Panc1 (cell line): ENCODE results near the gene ARHGEF25. TPM values are rescaled to one million over a fixed set of nuclear protein-coding genes. Genes with fewer than 3 reads are reported as not detected.

ENCODE experiments used
- ATAC-seq: fragments of 200-7000 bp; cut with Tn5 transposase; 2 replicates; pipeline ENCODE4 v1.9.1; 2020; ENCODE audit warnings: mild to moderate bottlenecking, moderate library complexity
- BruUV-seq: library from RNA; stranded (reverse); fragments of 400-500 nt; replicated peaks from 2 replicates; lab custom pipeline; 2021; lab: Mats Ljungman, UMichigan
- CTCF ChIA-PET: fragments of 300-600 bp; sonication (Branson Sonifier 250); formaldehyde crosslinking; loops from one replicate; lab custom pipeline; 2022; ENCODE audit warnings: antibody characterized with exemption; lab: Charles Lee
- POLR2A ChIA-PET: fragments of 300-600 bp; sonication (Branson Sonifier 250); formaldehyde crosslinking; loops from one replicate; lab custom pipeline; 2022; ENCODE audit warnings: antibody characterized with exemption; lab: Charles Lee
- DNase-seq: peaks from one replicate; pipeline ENCODE4 v3.0.0-alpha.2; 2010; ENCODE audit warnings: low read depth, low spot score
- H3K27ac ChIP-seq: 2 replicates; pipeline ENCODE4 v1.5.1; 2011; ENCODE audit warnings: mild to moderate bottlenecking, low read length, inconsistent platforms
- H3K27me3 ChIP-seq: fragments of 200-500 bp; sonication (Bioruptor generic); 2 replicates; pipeline ENCODE4 v1.6.0; 2014; ENCODE audit warnings: low read length, inconsistent platforms; ENCODE audit not compliant: control insufficient read depth, insufficient read depth
- H3K36me3 ChIP-seq: fragments of 200-500 bp; sonication (Bioruptor generic); 2 replicates; pipeline ENCODE4 v1.5.1; 2014; ENCODE audit warnings: inconsistent platforms, mild to moderate bottlenecking, low read length, moderate library complexity; ENCODE audit not compliant: control insufficient read depth, insufficient read depth
- H3K4me1 ChIP-seq: 2 replicates; pipeline ENCODE4 v1.5.1; 2011; ENCODE audit warnings: inconsistent platforms, mild to moderate bottlenecking, low read length, moderate library complexity; ENCODE audit not compliant: control insufficient read depth, insufficient read depth
- H3K4me3 ChIP-seq, 2 experiments: 2 replicates each; pipeline ENCODE4 v1.5.1; 2011 to 2012; ENCODE audit warnings: low read depth in 2 of 2, low read length in 2 of 2, mild to moderate bottlenecking in 2 of 2, inconsistent platforms in 1 of 2, moderate library complexity in 1 of 2
- H3K9me3 ChIP-seq: fragments of 200-500 bp; sonication (Bioruptor generic); 2 replicates; pipeline ENCODE4 v1.5.1; 2014; ENCODE audit warnings: low read depth, mild to moderate bottlenecking, inconsistent platforms, low read length, moderate library complexity; ENCODE audit not compliant: control insufficient read depth, insufficient read depth
- CTCF ChIP-seq: fragments of 450-650 bp; IDR thresholded peaks from 2 replicates; pipeline ENCODE4 v1.5.1; 2017; ENCODE audit warnings: mild to moderate bottlenecking
- POLR2AphosphoS5 ChIP-seq: IDR thresholded peaks from 2 replicates; pipeline ENCODE4 v1.6.1; 2012; ENCODE audit warnings: mild to moderate bottlenecking, low read depth, low read length, moderate library complexity
- REST ChIP-seq, 2 experiments: IDR thresholded peaks; 2 replicates each; pipeline ENCODE4 v1.6.1; 2011 to 2012; ENCODE audit warnings: low read depth in 2 of 2, control low read depth in 1 of 2, low read length in 1 of 2, mild to moderate bottlenecking in 1 of 2, moderate library complexity in 1 of 2; ENCODE audit not compliant: insufficient read depth in 1 of 2
- SIN3A ChIP-seq: IDR thresholded peaks from 2 replicates; pipeline ENCODE4 v1.6.1; 2012; ENCODE audit warnings: low read depth, mild to moderate bottlenecking, low read length, moderate library complexity, borderline replicate concordance; ENCODE audit not compliant: insufficient read depth
- TCF7L2 ChIP-seq: IDR thresholded peaks from 2 replicates; pipeline ENCODE4 v1.6.1; 2011; ENCODE audit warnings: mild to moderate bottlenecking, low read depth, low read length, inconsistent platforms
- in situ Hi-C: cut with HindIII; loops from 2 replicates; pipeline ENCODE4 v1.10.0; 2016; ENCODE audit warnings: low sequenced_read_pairs, low pct_unique_long_range_greater_than_20kb
- intact Hi-C: fragments of 100-400 bp; cut with micrococcal nuclease; formaldehyde crosslinking; loops from one replicate; pipeline ENCODE4 v1.10.0; 2022; ENCODE audit not compliant: unreplicated experiment
- total RNA-seq: library from RNA; stranded (reverse); gene quantifications from one replicate; pipeline ENCODE4 v1.2.1, GENCODE V29; 2021; ENCODE audit not compliant: unreplicated experiment

ARHGEF25 gene
- total RNA-seq, 1 experiment from 2014 or later, result 10.5 TPM

DNA sequence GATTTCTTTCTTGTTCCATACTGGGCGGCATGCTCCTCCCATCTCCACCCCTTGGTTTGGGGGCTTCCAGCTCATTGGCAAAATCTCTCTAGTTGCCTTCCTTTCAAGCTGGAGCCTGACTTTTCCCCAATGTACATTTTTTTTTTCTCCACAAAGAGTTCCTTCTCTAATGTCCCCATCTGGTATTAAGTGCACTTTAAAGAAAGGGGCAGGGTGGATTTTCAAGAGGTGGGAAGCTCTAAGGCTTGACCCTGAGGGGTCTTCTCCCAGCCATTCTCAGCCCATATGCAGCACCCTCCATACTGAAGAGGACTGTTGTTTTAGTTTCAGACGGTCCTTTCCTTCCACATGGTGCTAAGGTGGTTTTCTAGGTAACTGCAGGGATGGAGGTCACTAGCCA, 26.1 kb upstream of the ARHGEF25 start:
- TF ChIP-seq REST (IDR thresholded peaks at IDR 0.05; ENCODE audit: insufficient read depth in 1 of 2, low read depth in 2 of 2, low read length in 1 of 2) (no peak), CTCF (no peak), TCF7L2 (no peak), SIN3A (no peak), POLR2AphosphoS5 (no peak)
- Histone ChIP-seq H3K36me3 (no peaks in the 10 kb centered on the region), H3K9me3 (no peaks in the 10 kb centered on the region), H3K4me3 (no peak overlapping the region), H3K27me3 (no peaks in the 10 kb centered on the region), H3K4me1 (no peaks in the 10 kb centered on the region), H3K27ac (no peak overlapping the region)
- in situ Hi-C loops, result no loop called here
- intact Hi-C loops, result no loop called here
- ATAC-seq, result no peak
- BruUV-seq, result no TSS peak
- no peak for DNase-seq
- POLR2A ChIA-PET, result interaction anchor here (0.7 kb wide), 1 partner anchor 74 kb away, joined by 3 read pairs; no protein-coding TSS in a partner anchor
- CTCF ChIA-PET, result interaction anchor here (0.6 to 1.7 kb wide), 2 partner anchors 42 to 260 kb away, joined by 3 to 6 read pairs; no protein-coding TSS in a partner anchor

DNA sequence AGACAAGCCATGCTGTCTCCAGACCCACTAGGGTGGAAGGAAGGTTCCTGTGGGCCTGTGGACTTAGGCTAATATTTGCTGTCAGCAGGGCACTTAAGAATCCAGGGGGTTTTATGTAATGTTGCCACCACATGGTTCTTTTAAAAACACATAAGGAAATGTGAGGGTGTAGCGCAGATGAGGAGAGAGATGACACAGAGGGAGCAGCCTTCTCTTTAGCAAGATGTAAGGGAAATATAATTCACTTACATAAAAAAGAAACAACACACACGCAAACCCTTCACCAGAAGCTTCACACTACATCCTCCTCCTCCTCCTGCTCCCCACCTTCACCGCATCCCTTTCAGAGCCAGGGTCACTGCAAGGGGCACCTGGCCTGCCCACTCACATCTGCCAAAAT, 25.1 kb upstream of the ARHGEF25 start:
- in situ Hi-C loops, result no loop called here
- DNase-seq (no peak), ATAC-seq (no peak)
- Histone ChIP-seq H3K36me3 (no peaks in the 10 kb centered on the region), H3K4me1 (peaks cover 3% of the 10 kb centered on the region; the same call in 1 of the 2 replicates), H3K27me3 (no peaks in the 10 kb centered on the region), H3K27ac (no peak overlapping the region), H3K4me3 (no peak overlapping the region), H3K9me3 (no peaks in the 10 kb centered on the region)
- ChIA-PET CTCF (no interaction called here), POLR2A (no interaction called here)
- intact Hi-C loops, result no loop called here
- TF ChIP-seq POLR2AphosphoS5 (no peak), REST (IDR thresholded peaks at IDR 0.05; ENCODE audit: insufficient read depth in 1 of 2, low read depth in 2 of 2, low read length in 1 of 2) (no peak), SIN3A (no peak), TCF7L2 (no peak), CTCF (no peak)
- BruUV-seq, result no TSS peak
